Measurements from ENCODE around the gene ALKBH5. TPM values are rescaled to one million over a fixed set of nuclear protein-coding genes. Genes with fewer than 3 reads are reported as not detected.

Gene ALKBH5
- total RNA-seq (2014; rRNA removed; shearing (Covaris generic)) = 103 and 117 TPM in 2 replicates
- polyA plus RNA-seq (2016; fragmentation: Nextera tagmentation; extraction: Ambion mirVana) = 32.2 TPM in 2 replicates
- long read RNA-seq, transcript ALKBH5-201 (4 exons, 2,748 nt) = major isoform, 15 of 18 reads
- long read RNA-seq, partial matches to known transcripts = 2 of 18 reads
- long read RNA-seq, other reads (novel, unspliced or antisense) = 1 of 18 reads

DNA sequence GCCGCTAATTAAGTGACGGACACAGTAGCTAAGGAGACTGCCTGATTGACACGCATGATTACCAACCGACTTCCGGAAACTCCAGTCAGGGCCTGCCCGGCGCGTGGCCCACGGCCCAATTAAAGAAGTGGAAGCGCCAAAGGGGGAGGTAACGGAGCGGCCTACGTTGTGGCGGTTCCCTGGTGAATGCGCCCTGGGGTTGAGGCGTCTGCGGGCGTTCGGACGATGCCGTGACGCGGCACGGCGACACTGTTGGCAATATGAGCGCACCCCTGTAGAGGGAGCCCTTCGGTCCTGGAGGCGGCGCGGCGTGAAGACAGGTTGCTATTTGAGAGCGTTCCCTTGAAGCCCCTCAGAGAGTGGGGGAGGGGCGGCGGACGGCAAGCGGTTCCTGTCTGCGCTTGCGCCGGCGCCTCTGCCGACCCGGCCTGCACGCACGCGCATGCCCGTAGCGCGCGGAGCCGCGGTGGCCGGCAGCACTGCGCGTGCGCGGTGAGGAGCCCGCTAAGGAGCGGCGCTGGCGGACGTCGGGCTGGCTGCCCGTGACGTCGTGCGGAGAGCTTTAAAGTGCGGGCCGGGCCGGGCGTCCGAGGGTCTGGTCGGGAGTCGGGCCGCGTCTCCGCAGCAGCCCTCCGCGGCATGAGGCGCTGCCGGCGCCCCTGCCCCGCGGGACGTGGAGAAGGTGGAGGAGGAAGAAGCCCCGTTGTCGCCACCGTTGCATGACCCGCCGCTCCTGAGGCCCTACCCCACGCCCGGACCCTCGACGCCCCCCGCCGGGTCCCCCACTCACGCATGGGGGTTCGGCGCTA is at the start of gene ALKBH5:
TSS of gene ALKBH5 (plus strand) at position 495 of the 809 bp plus-strand sequence. CDS start 416 bp downstream, outside the sequence.
- peak within 1 kb of the TSS; percentile 100 for H3K4me2 ChIP-seq
- H3K79me2 ChIP-seq (replicated peaks; ENCODE audit: insufficient read depth) = peaks cover 44% of the 10 kb centered on the region
- TF ChIP-seq CREB1 (CRISPR knock-in tag; IDR thresholded peaks at IDR 0.05; ENCODE audit: low read depth) = peak; percentile 87
- TF ChIP-seq ZNF462 (CRISPR knock-in tag; IDR thresholded peaks at IDR 0.05) = no peak
- peak; percentile 27 to 30 for TF ChIP-seq CTCF (conservative IDR thresholded peaks at IDR 0.05; ENCODE audit: low read depth in 2 of 2)
- no peak for TF ChIP-seq ZNF331 (CRISPR knock-in tag; IDR thresholded peaks at IDR 0.05; ENCODE audit: low read depth)
- no peak for TF ChIP-seq REST (IDR thresholded peaks at IDR 0.05; ENCODE audit: unreplicated experiment)
- TF ChIP-seq EZH2phosphoT487 (IDR thresholded peaks at IDR 0.05; ENCODE audit: unreplicated experiment) = no peak
- TF ChIP-seq POLR2AphosphoS5 (IDR thresholded peaks at IDR 0.05; ENCODE audit: low read depth) = peak; percentile 68
- peak; percentile 39; the same call in 1 of the 2 replicates for TF ChIP-seq ETS1 (IDR thresholded peaks at IDR 0.05)
- ATAC-seq (peak; percentile 89), DNase-seq (ENCODE audit: low spot score) (peak; percentile 99)
- peak within 1 kb of the TSS; percentile 94 for H3K4me3 Mint-ChIP-seq
- H3K36me3 Mint-ChIP-seq (ENCODE audit: low read depth) = peaks cover 27% of the 10 kb centered on the region
- peak within 1 kb of the TSS; percentile 99 for H3K27ac Mint-ChIP-seq
- no peaks in the 10 kb centered on the region for H3K9me3 Mint-ChIP-seq
- peaks cover 20% of the 10 kb centered on the region for H3F3A ChIP-seq (replicated peaks; ENCODE audit: low read depth)
- peaks cover 7% of the 10 kb centered on the region; the same call in 1 of the 2 replicates for H3K36me3 ChIP-seq (ENCODE audit: insufficient read depth)
- peaks cover 12% of the 10 kb centered on the region for H3K27me3 Mint-ChIP-seq (ENCODE audit: insufficient read depth, low read depth, poor library complexity)
- H3K4me3 ChIP-seq = peak within 1 kb of the TSS; percentile 67
- H2AFZ ChIP-seq = peak within 1 kb of the TSS; percentile 56
- H3K4me1 ChIP-seq (ENCODE audit: insufficient read depth) = peaks cover 26% of the 10 kb centered on the region
- no peaks in the 10 kb centered on the region for H3K9me2 ChIP-seq (ENCODE audit: insufficient read depth)
- H3K27me3 ChIP-seq (ENCODE audit: insufficient read depth) = no peaks in the 10 kb centered on the region
- H3K27ac ChIP-seq (ENCODE audit: low read depth) = peak within 1 kb of the TSS; percentile 85
- peaks cover 44% of the 10 kb centered on the region for H3K4me1 Mint-ChIP-seq
- H4K20me1 ChIP-seq (replicated peaks; ENCODE audit: insufficient read depth) = peaks cover 39% of the 10 kb centered on the region

Measured in GM23338 (cell line).